PFSK-1 (cell line): ENCODE results near the gene AKAP5.

Experiments used
- FOXP2 ChIP-seq: optimal IDR thresholded peaks from 2 replicates; pipeline ENCODE3; 2011; ENCODE audit warnings: borderline replicate concordance, control low read depth, inconsistent platforms; ENCODE audit not compliant: insufficient read depth; ENCODE audit errors: extremely low read length, extremely low read depth
- POLR2AphosphoS5 ChIP-seq: IDR thresholded peaks from 2 replicates; pipeline ENCODE4 v1.6.1; 2012; ENCODE audit warnings: low read depth, mild to moderate bottlenecking, control low read depth, low read length, moderate library complexity
- SIN3A ChIP-seq: IDR thresholded peaks from 2 replicates; pipeline ENCODE4 v1.6.1; 2012; ENCODE audit warnings: mild to moderate bottlenecking, low read length, moderate library complexity, borderline replicate concordance; ENCODE audit not compliant: insufficient read depth
- TAF1 ChIP-seq: IDR thresholded peaks from 2 replicates; pipeline ENCODE4 v1.6.1; 2012; ENCODE audit warnings: low read length, control low read depth, borderline replicate concordance; ENCODE audit not compliant: insufficient read depth
- TF ChIP-seq, protein P1 (sequence below), 2 experiments: IDR thresholded peaks; 2 replicates each; pipeline versions ENCODE4 v1.6.1 to v1.8.0; 2011 to 2012; ENCODE audit warnings: low read depth in 2 of 2, low read length in 2 of 2, control low read depth in 1 of 2, inconsistent platforms in 1 of 2, mild to moderate bottlenecking in 1 of 2, moderate library complexity in 1 of 2; ENCODE audit not compliant: insufficient read depth in 1 of 2

AKAP5 gene

DNA sequence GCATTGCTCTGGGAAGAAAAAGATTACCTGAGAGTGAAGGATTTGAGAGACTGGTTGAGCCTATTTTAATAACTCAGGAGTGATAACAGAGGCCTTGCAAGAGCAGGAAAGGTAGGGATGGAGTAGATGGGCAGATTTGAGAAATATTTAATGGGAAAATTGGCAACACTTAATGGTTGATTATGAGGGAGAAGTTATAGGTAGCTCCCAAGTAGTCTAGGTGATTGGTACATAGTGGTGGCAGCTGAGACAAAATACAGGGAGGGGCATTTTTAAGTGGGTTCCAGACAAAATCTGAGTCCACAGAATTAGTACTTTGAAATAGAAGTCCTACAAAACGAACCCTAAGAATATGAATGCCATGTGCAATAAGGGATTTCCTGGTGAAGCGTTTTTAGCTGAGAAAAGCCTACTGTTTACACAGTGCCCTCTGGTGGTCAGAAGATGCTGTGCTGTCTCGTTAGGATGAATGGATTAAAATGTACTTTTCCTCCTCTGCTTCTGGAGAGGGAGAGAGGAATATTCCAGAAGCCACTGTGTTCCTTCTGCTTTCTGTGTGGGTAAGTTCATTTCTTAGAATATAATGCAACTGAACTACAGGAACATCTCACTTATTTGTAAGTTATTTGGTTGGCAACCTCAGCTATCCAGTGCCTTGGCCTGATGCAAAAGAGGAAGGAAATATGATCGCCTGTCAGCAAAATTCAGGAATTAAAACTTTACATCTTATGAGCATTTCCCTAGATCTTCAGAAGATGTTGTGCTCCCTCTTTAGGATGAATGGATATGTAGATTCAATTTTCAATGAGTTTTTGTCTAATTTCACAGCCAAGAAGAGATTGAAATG, 45.7 kb downstream of the AKAP5 start:
- TF ChIP-seq TAF1 (no peak), SIN3A (no peak), POLR2AphosphoS5 (no peak), FOXP2 (no peak)
- TF ChIP-seq, protein P1, sequence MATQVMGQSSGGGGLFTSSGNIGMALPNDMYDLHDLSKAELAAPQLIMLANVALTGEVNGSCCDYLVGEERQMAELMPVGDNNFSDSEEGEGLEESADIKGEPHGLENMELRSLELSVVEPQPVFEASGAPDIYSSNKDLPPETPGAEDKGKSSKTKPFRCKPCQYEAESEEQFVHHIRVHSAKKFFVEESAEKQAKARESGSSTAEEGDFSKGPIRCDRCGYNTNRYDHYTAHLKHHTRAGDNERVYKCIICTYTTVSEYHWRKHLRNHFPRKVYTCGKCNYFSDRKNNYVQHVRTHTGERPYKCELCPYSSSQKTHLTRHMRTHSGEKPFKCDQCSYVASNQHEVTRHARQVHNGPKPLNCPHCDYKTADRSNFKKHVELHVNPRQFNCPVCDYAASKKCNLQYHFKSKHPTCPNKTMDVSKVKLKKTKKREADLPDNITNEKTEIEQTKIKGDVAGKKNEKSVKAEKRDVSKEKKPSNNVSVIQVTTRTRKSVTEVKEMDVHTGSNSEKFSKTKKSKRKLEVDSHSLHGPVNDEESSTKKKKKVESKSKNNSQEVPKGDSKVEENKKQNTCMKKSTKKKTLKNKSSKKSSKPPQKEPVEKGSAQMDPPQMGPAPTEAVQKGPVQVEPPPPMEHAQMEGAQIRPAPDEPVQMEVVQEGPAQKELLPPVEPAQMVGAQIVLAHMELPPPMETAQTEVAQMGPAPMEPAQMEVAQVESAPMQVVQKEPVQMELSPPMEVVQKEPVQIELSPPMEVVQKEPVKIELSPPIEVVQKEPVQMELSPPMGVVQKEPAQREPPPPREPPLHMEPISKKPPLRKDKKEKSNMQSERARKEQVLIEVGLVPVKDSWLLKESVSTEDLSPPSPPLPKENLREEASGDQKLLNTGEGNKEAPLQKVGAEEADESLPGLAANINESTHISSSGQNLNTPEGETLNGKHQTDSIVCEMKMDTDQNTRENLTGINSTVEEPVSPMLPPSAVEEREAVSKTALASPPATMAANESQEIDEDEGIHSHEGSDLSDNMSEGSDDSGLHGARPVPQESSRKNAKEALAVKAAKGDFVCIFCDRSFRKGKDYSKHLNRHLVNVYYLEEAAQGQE (IDR thresholded peaks at IDR 0.05; ENCODE audit: insufficient read depth in 1 of 2, low read depth in 2 of 2, low read length in 2 of 2): no peak

GRCh38 chr14:64513271-64513670, 48.0 kb downstream of the AKAP5 start:
- TF ChIP-seq, protein P1 (IDR thresholded peaks at IDR 0.05; ENCODE audit: insufficient read depth in 1 of 2, low read depth in 2 of 2, low read length in 2 of 2): no peak
- TF ChIP-seq POLR2AphosphoS5 (no peak), TAF1 (no peak), SIN3A (no peak), FOXP2 (no peak)

GRCh38 chr14:64515053-64515452, 49.8 kb downstream of the AKAP5 start:
- TF ChIP-seq SIN3A (no peak), POLR2AphosphoS5 (no peak), TAF1 (no peak), FOXP2 (no peak)
- TF ChIP-seq, protein P1 (IDR thresholded peaks at IDR 0.05; ENCODE audit: insufficient read depth in 1 of 2, low read depth in 2 of 2, low read length in 2 of 2): no peak

DNA sequence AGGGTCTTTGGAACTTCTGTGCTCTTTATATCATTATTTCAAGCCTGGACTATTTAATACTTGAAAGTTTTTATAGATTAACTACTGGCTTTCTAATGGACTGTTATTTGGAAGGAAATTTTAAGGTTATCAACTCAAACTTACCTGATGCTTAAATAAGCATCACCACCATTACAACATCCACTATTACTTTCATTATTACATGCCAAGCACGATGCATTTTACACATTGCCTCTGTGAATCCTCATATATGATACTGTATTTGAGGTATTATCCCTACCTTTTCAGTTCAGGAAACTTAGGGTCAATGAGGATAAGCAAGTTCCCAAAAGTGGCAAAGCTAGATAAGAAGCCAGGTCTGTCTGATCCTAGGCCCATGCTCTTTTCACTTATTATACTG, 51.7 kb downstream of the AKAP5 start:
- TF ChIP-seq TAF1 (no peak), SIN3A (no peak), FOXP2 (no peak)

DNA sequence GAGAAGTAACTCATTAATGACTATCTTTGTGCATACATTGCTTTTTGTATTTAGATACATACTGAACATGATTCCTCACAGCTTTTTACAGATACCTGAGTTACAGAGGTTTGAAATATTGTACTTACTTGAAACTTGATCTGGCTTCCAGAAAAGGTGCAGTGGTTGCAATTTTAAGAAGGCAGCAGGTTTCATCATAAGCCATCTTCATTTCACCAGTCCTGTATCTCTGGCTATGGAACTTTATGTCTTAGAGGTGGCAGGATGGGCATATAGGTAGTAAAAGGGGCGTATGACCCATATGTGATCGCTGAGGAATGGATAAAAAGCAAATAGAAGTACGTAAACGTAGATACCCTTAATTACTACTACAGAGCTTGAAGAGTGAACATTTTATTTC, 52.9 kb downstream of the AKAP5 start:
- TF ChIP-seq TAF1 (no peak), POLR2AphosphoS5 (no peak), SIN3A (no peak), FOXP2 (no peak)
- TF ChIP-seq, protein P1 (IDR thresholded peaks at IDR 0.05; ENCODE audit: insufficient read depth in 1 of 2, low read depth in 2 of 2, low read length in 2 of 2): no peak
